HG03439 (cell line): ENCODE measurements around the gene COX7A2.

Experiments used
- ATAC-seq: cut with Tn5 transposase; IDR thresholded peaks from one replicate; pipeline ENCODE4 v1.9.1; 2021; ENCODE audit warnings: mild to moderate bottlenecking, moderate library complexity; ENCODE audit not compliant: unreplicated experiment

Gene COX7A2, protein sequence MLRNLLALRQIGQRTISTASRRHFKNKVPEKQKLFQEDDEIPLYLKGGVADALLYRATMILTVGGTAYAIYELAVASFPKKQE

DNA sequence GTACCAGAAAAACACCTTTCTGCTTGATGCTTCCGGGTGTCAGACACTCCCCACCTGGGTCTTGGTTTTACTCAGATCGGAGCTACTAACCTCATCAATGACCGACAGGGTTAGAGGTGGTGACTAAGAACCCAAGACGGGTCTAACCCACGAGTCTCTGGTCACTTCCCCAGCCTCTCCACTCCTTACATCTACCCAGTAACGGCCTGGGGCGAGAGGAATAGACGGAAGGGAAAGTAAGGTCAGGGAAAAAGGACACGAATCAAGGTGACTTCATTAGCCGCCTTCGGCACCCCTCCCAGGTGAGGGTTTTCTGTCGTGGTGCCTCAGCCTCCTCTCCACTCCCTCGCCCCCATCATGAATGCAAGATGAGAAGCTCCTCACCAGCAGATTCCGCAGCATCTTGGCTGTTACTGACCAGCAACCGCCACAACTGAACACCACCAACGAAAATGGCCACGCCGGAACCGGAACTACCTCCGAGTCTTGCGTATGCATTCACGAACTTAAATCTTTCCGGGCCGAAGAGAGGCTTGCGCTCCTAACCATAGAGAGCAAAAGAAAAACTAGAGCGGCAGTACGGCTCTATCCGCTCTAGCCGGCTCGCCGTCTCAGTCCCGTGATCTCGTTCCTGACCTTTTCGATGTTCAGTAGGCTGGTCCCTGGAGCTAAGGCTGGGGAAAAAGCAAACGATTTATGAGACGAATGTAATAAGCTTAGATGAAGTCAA lies at the start of gene COX7A2:
Gene COX7A2, minus strand, starts transcription at position 469 of the 730 bp plus-strand sequence. Its CDS starts 67 bp downstream, at position 402.
- peak; percentile 96 for ATAC-seq

DNA sequence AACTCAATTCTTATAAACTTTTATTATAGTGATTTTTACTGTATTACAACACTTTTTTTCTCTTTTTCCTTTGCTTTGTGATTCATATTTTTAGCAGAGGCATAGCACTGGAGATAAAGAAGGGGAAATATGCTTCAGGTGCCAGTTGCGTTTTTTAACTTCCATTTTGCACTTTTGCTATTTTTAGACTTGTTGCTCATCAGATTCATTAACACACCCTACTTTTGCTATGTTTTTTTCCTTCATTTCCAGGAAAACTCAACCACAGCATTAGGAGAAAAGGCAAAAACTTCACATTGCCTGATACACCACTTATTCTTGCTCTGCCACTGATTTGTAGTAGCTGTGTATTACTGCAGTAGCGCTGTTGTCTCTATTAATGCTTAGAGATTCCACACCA lies 49.0 kb upstream of the COX7A2 start:
- ATAC-seq: no peak

DNA sequence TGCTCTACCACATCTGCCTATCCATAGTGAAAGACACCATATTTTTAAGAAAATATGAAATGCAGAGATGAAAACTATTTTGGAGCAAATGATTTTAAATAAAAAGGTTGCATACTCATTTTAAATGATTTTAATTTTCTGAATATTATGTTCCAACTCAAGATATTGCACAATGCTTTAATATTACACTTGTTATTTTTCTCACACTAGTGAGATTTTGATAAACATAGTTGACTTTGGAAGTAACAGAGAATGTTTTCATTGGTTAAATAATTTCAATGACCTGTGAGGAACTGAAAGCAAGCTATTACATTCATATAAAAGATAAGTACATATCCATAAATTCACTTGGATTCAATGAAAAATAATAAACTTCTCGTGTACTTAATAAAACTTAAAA lies 48.1 kb upstream of the COX7A2 start:
- no peak for ATAC-seq

DNA sequence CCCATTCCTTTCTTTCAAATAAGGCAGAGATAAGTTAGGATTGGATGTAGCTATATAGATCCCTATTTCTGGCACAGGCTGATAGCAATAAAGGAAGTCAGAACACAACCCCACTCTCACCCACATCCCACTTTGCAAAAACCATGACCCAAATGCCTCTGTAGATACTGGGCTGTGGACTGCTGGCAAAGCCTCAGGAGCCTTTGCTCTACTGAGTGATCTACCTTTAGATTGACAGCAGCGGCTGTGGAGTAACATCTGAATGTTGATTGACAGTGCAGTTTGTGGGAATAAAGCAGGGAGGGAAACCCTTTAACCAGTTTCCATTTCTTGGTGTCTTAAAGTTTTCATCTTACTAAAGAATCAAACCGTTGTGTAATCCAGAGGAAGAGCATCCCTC lies 47.7 kb upstream of the COX7A2 start:
- no peak for ATAC-seq

DNA sequence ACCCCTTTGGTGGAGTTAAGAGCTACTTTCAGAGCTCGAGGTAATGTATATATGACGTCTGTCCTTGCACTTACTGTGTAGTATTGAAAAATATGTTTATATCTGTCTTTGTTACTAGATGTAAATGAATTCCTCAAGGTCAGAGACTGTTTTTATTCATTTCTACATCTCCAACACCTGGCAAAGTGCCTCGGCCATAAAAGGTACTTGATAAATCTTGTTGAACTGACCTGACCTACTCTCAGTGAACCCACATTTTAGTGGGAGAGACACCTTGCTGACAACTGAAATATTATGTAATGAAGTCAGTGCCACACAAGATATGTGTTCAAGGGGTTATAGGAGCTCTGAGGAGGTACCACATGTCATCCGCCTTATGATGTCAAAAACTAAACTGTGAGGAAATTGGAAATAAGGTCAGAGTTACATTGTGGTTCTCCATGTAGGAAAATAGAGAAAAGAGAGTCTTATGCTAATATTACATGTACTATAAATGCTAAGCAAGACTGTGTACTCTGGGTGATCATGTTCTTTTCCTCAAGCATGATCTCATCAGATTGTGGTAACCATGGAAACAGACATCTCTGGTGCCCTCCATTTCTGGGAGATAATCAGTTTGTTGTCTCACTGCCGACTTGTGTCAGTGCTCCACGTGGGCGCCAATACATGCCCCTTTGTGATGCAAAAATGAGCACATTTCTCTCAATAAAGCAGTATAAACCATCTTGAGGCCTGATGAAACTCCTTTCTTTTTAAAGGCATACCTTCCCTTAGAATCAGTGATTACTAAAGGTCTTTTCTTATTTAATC lies 46.7 kb upstream of the COX7A2 start:
- ATAC-seq: no peak

DNA sequence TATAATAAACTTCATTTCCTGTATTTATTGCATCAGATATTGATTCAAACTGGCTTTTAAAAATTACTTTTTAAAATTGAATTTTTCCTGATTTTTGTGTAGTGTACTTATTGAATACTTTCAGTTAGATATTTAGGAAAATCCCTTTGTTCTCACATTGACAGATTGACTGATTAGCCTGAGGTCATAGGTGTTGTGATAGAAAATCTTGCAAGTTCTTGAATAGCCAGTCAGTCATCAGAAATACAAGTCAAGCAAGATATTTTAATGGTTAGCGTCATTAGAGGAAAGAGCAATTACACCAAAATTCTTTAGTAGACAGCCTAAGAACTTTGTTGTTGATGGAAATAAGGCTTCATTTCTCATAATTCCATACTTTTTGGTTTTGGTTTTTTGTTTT lies 44.4 kb upstream of the COX7A2 start:
- ATAC-seq: no peak

DNA sequence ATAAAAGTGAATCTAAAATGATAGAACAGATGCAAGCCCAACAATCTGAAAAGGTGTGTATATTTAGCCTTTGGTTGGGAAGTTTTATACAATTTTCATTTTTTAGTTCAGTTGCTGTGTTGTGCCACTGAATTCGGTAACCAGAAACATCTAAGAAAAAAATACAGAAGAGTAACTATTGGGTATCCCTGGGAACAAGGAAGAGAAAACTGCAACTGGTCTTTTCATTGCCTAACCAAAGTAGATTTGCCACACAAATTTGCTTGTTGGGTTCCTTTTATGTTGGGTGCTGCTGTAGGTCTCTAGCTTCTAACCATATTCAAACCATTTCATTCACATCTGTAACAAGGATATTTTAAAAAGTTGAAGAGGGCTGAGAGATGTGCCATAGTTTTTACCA lies 43.8 kb upstream of the COX7A2 start:
- ATAC-seq: no peak

DNA sequence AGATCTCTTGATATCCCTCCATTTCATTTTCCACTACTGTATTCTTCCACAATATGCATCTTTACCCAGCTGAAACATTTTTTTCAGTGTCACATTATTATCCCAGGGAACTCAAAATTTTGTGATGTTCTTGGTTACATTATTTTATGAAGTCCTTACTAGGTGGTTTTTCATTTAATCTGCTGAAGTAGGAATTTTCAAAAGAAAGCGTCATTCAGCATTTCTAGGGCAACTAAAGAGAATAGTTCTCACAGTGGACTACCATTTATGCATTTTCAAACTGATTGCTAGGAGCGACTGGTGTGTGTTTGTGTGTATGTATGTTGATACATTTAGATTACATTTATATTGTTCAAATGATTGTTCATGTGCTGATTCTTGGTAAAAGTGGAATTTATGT lies 43.4 kb upstream of the COX7A2 start:
- ATAC-seq: no peak

DNA sequence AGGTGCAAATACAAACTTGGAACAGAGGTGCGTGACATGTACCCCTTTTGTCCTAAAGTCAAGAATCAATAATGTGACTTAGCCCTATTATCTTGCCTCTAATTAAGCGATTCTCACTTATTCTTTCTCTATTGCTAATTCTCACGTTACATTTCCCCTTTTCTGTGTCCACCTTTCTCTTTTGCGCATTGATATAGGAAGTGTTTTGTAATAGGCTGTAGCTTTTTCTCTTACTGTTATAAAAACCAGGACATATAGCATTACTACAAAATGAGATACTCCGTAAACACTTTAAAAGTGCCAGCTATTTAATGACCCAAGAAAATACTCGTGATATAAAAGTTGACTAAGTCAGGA lies 41.7 kb upstream of the COX7A2 start:
- peak; percentile 5 for ATAC-seq

DNA sequence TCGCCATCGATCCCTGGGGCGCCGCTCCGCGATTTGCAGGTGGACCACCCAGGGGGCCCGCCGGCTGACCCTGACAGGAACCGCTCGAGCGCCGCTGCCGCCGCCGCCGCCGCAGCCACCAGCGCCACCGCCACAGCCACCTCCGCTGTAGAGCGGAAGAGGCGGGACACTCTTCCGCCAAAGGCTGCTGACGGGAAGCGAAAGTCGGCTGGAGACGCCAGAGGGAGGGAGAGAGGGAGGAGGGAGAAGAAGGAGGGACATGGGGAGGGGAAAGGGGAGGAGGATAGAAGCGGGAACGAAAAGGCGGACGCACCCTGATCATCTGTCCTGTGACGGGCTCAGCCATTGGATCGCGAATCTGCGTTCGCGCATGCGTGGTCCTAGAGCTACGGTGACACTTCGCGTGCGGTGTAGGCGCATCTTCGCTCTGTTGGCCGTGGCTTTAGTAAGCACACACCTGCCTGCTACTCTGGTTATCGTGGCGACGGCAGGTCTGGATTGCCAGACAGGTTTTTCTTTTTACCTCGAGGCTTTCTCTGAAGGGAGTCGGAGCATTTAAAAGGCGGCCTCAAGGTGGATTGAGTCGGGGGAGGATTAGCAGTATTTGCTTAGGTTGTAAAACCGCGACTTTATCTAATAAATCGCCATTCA lies 41.2 kb upstream of the COX7A2 start, which contains the start of gene TMEM30A:
Gene TMEM30A, minus strand, starts transcription at position 161 of the 651 bp plus-strand sequence. Its CDS starts 154 bp downstream, at position 7.
- ATAC-seq: peak; percentile 93

DNA sequence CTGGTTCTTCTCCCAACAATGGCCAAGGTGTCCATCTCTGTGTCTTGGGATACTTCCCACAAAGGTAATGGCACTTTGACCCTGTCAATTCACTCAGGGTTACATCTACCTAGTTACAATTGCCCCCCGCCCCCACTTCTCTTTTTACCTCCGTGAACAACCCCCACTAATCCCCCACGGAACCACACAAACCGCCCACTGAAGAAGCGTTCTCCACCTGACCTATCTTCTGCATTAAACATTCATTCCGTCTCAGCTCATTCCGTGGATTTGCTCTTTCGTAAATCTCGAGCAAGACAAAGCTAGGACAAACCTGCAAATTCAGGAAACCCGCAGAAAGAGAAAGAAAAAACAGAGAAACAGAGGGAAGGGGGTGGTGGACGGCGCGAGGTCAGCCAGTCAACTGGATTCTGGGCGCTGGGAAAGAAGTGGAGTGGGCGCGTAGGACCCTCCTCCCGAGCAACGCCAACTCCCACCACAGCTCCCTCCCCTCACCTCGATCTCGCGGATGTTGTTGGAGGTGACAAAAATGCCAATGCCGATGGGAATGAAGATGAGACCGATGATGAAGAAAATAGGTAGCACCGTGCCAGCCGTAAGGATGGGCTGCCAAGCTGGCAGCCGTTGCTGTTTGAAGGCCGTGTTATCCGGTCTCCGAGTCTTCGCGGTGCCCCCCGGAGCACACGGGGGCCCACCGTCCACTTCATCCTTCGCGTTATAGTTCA lies 40.5 kb upstream of the COX7A2 start:
- ATAC-seq: peak; percentile 30

DNA sequence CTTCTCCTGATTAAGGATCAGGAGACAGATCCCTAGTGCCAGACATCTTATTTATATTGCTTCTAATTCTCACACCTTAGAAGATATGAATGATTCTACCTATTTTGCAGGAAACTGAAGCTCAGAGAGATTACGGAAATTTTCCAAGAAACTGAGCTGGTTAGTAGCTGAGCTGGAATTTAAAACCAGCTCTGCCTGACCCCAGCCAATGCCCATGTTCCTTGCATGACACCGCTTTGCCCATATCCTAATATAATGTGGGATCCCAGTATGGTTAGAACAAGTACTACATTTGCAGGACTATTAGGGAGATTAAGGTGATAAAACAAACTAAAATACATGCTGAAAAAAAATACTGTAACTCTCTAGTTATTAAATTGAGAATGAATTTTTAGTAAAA lies 39.1 kb upstream of the COX7A2 start:
- ATAC-seq: no peak

DNA sequence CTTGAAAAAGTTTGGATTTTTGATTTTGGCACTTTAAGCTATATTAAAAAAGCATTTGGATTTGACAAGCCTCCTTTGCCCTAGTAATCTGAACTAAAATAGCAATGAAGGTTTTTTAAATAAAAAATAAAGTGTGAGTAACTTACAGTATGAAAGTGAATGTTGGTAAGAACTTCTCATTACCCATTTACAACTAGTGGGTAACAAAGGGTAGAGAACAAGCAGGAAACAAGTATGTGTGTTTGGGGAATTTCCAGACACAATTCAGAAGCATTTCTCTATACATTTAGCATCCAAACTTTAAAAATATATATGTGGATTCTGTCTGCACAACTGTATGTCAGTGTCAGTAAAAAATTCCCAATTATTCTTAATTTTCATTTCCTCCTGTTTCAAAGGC lies 38.1 kb upstream of the COX7A2 start:
- ATAC-seq: no peak

DNA sequence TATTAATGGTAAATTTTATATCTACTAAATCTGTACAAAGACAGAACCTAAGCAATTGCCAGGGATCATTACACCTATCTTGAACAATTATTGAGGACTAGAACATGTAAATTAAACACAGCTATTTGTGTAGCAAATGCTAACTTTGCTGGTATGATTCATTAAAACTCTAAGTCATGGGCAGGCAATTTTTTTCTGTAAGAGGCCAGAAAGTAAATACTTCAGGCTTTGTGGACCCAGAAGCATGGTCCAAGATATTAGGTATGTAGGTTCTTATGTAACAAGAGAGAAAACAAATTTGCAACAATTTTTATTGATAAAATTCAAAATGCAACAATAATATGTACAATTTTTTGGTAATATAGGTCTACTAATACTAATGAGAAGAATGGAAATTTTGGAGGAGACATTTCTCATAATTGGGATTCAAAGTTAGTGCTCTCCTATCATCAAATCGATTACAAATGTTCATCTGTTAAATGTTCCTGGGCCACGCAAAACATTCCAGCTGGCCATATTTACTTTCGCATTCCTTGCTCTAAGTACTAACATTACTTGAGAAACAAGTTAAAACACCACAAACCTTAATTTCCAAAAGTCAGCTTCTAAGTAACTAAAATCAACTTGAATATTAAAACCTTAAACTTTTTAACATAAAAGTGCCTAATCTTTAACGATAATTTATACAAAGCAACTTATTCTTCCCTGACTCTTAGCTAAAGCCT lies 36.7 kb upstream of the COX7A2 start:
- no peak for ATAC-seq

DNA sequence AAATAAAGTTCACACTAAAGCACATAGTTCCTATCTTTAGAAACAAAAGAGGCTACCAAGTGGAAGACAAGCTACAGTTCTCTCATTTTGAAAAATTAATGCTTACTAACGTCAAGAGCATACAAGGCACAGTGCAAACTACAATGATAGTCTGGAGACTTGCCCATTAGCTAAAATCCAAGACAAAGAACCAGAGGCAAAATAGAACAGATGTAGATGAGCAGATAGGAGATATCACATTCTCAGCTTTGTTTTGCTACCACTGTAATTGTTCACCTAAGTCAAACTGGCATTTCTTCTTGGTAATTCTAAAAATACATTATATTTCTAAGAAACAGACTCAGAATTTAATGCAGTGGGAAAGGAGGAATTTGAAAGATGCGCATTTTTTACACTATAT lies 35.8 kb upstream of the COX7A2 start:
- no peak for ATAC-seq

DNA sequence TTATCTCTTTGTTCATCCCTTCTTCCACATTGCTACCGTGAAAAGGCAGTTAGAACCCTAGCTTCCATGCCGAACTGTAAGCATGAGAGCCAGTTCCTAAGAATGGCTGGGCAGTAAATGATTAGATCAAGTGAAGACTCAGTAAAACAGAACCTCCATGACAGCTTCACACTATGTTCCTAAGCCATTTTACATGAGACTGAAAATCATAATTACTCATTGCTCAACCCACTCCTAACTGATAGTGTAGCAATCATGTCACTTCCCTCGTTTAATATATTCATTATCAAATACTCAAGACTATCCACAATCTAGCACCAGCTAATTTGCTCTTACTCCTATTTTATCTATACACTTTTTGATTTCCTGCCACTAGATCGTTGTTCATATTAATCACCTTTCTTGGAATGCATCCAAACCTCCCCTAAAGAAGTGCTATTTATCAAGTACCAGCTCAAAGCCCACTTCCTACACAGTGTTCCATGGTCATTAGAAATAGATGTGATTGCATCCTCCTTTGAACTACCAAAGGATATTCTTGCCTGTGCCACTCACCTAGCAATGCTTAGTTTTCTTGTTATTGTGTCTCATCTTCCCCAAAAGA lies 35.0 kb upstream of the COX7A2 start:
- ATAC-seq: no peak

DNA sequence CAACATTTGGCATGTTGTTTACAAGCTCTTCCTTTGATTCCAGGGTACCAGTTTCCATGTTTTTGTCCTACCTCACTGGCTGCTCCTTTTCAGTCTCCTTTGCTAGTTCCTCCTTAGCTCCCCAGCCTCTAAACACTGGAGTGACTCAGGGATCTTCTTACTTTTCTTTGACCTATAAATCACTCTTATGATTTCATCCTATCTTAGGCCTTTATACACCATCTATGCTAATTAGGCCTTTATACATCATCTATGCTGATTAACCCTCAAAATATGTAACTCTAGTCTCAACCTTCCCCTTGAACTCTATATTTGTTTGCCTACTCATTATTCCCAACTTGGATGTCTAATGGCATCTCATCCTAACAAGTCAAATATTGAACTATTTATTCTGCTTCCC lies 31.5 kb upstream of the COX7A2 start:
- ATAC-seq: no peak

DNA sequence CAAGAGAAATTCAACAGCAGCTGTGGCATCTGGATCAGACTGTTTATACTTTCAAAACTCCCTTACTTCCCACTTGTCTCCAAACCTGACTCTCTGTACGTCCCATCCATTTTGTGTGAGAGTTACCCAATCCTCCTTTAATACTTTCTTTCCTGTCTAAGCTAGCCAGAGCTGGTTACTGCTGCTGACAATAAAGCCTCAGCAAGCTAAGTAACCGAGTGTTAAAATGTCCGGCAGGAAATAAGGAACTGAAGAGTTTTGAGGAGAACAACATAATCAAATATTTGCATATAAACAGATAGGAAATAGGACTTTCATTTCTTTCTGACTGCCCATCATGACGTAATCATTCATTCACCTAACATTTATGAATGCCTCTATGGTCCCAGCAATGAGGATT lies 29.4 kb upstream of the COX7A2 start:
- ATAC-seq: no peak

DNA sequence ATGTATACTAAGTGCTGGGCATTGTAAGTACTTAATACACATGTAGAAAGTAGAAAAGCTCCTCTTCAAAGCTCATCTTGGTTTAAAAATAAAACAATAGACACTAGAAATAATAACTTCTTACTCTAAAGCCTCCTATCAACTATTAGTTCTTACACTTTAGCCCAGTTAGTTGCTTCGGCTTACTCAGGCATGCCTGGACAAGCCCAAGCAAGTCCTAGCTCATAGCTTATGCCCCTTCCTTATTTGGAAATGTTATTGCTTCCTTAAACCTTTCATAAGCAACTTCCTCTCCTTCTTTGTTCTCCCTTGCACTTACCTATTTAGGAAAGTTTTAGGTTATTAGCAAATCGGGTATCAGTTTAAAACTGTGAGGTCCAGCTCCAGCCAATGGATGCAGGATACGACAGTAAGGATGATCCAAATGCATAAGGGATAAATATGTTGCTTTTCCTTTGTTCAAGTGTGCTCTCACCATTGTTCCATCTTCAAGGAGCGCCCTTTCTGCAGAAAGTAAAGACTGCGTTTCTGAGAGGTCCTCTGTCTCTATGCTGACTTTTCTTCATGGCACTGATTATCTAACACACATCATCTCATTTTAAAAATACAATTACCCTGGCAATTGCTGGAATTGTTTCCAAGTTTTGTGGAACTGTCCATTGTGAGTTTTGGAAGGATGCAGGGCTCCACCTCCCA lies 28.7 kb upstream of the COX7A2 start:
- ATAC-seq: no peak
